DOHH2 (cell line): ENCODE results near the gene AEBP1.

Experiments used
- EZH2phosphoT487 ChIP-seq: fragments of 200-600 bp; sonication (generic); IDR thresholded peaks from 2 replicates; pipeline ENCODE4 v1.6.1; 2017; ENCODE audit warnings: borderline replicate concordance, mild to moderate bottlenecking, antibody characterized with exemption, low read length, moderate library complexity, mixed read lengths
- TF ChIP-seq, protein P1 (sequence below): fragments of 200-600 bp; sonication (generic); IDR thresholded peaks from one replicate; pipeline ENCODE4 v1.5.1; 2014; ENCODE audit warnings: antibody characterized with exemption, mild to moderate bottlenecking, low read depth, low read length; ENCODE audit not compliant: poor library complexity, severe bottlenecking

DNA sequence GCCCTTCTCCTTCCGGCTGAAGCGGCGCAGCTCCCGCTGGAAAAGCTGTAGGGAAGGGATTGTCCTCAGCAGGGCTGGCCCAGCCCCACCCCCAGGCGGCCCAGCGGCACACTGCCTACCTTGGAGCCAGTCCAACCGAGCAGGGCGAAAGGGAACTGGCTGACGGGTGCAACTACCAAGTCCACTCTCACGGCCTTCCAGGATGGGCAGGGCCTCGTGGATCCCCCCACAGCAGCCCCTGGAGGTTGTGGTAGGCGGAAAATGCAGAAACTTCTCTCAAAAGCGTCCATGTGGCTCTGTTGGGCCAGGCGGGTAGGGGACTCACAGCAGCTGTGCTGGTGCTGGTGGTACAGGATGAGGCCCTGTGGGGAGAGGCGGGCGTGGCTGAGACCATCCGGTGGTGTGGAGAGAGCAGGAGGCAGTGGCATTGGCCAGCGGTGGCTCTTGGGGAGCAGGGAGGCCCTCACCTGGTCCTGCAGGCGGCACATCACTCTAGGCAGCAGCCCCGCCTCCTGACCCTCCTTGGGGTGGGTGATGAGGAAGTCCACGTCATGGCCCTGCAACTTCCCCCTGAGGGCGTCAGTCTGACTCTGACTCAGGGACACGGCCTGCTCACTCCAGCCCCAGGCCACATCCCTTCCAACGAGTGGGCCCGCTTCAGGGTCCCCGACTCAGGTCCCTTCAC is 30.3 kb upstream of the AEBP1 start:
- TF ChIP-seq, protein P1, sequence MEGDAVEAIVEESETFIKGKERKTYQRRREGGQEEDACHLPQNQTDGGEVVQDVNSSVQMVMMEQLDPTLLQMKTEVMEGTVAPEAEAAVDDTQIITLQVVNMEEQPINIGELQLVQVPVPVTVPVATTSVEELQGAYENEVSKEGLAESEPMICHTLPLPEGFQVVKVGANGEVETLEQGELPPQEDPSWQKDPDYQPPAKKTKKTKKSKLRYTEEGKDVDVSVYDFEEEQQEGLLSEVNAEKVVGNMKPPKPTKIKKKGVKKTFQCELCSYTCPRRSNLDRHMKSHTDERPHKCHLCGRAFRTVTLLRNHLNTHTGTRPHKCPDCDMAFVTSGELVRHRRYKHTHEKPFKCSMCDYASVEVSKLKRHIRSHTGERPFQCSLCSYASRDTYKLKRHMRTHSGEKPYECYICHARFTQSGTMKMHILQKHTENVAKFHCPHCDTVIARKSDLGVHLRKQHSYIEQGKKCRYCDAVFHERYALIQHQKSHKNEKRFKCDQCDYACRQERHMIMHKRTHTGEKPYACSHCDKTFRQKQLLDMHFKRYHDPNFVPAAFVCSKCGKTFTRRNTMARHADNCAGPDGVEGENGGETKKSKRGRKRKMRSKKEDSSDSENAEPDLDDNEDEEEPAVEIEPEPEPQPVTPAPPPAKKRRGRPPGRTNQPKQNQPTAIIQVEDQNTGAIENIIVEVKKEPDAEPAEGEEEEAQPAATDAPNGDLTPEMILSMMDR, result no peak
- no peak for TF ChIP-seq EZH2phosphoT487
